ENCODE measurements around the gene WWC2.

The WWC2 gene

DNA sequence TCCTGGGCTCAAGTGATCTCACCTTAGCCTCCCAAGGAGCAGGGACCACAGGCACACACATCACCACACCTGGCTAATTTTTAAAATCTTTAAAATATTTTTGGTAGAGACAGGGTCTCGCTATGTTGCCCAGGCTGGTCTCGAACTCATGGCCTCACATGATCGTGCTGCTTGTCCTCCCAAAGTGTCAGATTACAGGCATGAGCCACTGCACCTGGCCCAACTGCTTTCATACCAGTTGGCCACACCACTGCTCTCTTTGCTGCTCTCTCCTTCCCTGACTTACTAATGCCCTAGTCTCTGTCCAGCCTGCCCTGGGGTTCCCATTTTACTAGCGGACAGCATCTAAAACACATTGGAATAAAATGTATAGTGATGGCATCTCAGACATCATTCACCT, 153.9 kb downstream of the WWC2 start:
- Histone ChIP-seq H3K4me1 (ENCODE audit: control insufficient read depth in 1 of 2, insufficient read depth in 2 of 2, low read length in 2 of 2) (peaks cover 0 to 4% of the 10 kb centered on the region in 2 donors), H3K27me3 (ENCODE audit: control insufficient read depth in 1 of 2, insufficient read depth in 2 of 2, low read length in 2 of 2) (no peaks in the 10 kb centered on the region), H3K4me3 (ENCODE audit: low read depth in 1 of 2, low read length in 2 of 2) (no peak overlapping the region), H3K9ac (ENCODE audit: low read depth in 1 of 2, low read length in 2 of 2) (no peak overlapping the region), H3K9me3 (ENCODE audit: control insufficient read depth in 1 of 2, low read length in 2 of 2) (no peaks in the 10 kb centered on the region), H3K27ac (ENCODE audit: low read depth, low read length) (no peak overlapping the region), H3K36me3 (ENCODE audit: control insufficient read depth in 1 of 2, insufficient read depth in 2 of 2, low read length in 2 of 2) (no peaks in the 10 kb centered on the region)

- Histone ChIP-seq H3K4me3 (ENCODE audit: low read depth in 1 of 2, low read length in 2 of 2) (no peak overlapping the region), H3K27me3 (ENCODE audit: control insufficient read depth in 1 of 2, insufficient read depth in 2 of 2, low read length in 2 of 2) (no peaks in the 10 kb centered on the region), H3K9me3 (ENCODE audit: control insufficient read depth in 1 of 2, low read length in 2 of 2) (no peaks in the 10 kb centered on the region), H3K4me1 (ENCODE audit: control insufficient read depth in 1 of 2, insufficient read depth in 2 of 2, low read length in 2 of 2) (peaks cover 0 to 4% of the 10 kb centered on the region in 2 donors), H3K36me3 (ENCODE audit: control insufficient read depth in 1 of 2, insufficient read depth in 2 of 2, low read length in 2 of 2) (no peaks in the 10 kb centered on the region), H3K27ac (ENCODE audit: low read depth, low read length) (no peak overlapping the region), H3K9ac (ENCODE audit: low read depth in 1 of 2, low read length in 2 of 2) (no peak overlapping the region)
Observed at GRCh38 chr4:183253451-183253850, 154.4 kb downstream of the WWC2 start.

GRCh38 chr4:183254162-183254561, 155.1 kb downstream of the WWC2 start:
- Histone ChIP-seq H3K36me3 (ENCODE audit: control insufficient read depth in 1 of 2, insufficient read depth in 2 of 2, low read length in 2 of 2) (no peaks in the 10 kb centered on the region), H3K27me3 (ENCODE audit: control insufficient read depth in 1 of 2, insufficient read depth in 2 of 2, low read length in 2 of 2) (no peaks in the 10 kb centered on the region), H3K27ac (ENCODE audit: low read depth, low read length) (no peak overlapping the region), H3K9ac (ENCODE audit: low read depth in 1 of 2, low read length in 2 of 2) (no peak overlapping the region), H3K9me3 (ENCODE audit: control insufficient read depth in 1 of 2, low read length in 2 of 2) (no peaks in the 10 kb centered on the region), H3K4me1 (ENCODE audit: control insufficient read depth in 1 of 2, insufficient read depth in 2 of 2, low read length in 2 of 2) (peaks cover 0 to 4% of the 10 kb centered on the region in 2 donors), H3K4me3 (ENCODE audit: low read depth in 1 of 2, low read length in 2 of 2) (no peak overlapping the region)

DNA sequence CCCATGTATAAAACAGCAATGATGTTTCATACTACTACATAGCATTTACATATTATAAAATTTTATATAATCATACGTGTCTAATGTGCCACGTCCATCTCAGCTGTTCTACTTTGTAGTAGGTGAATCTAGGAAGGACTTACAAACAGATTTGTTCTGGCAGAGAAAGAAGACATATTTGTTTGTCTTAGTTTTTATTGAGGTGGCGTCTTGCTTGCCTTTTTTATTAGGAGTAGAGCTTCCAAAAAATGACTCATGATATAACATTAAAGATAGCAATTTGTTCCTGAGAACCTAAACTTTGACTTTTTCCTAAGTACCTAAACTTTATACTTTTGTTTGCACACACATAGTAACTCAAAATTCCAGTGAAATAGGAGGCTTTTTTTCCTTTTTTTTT, 156.4 kb downstream of the WWC2 start:
- Histone ChIP-seq H3K9ac (ENCODE audit: low read depth in 1 of 2, low read length in 2 of 2) (no peak overlapping the region), H3K4me1 (ENCODE audit: control insufficient read depth in 1 of 2, insufficient read depth in 2 of 2, low read length in 2 of 2) (peaks cover 0 to 4% of the 10 kb centered on the region in 2 donors), H3K4me3 (ENCODE audit: low read depth in 1 of 2, low read length in 2 of 2) (no peak overlapping the region), H3K27me3 (ENCODE audit: control insufficient read depth in 1 of 2, insufficient read depth in 2 of 2, low read length in 2 of 2) (peaks cover 0 to 1% of the 10 kb centered on the region in 2 donors), H3K36me3 (ENCODE audit: control insufficient read depth in 1 of 2, insufficient read depth in 2 of 2, low read length in 2 of 2) (peaks cover 0 to 2% of the 10 kb centered on the region in 2 donors), H3K9me3 (ENCODE audit: control insufficient read depth in 1 of 2, low read length in 2 of 2) (no peaks in the 10 kb centered on the region), H3K27ac (ENCODE audit: low read depth, low read length) (no peak overlapping the region)

GRCh38 chr4:183256343-183256742, 157.3 kb downstream of the WWC2 start:
- Histone ChIP-seq H3K4me3 (ENCODE audit: low read depth in 1 of 2, low read length in 2 of 2) (no peak overlapping the region), H3K9ac (ENCODE audit: low read depth in 1 of 2, low read length in 2 of 2) (no peak overlapping the region), H3K36me3 (ENCODE audit: control insufficient read depth in 1 of 2, insufficient read depth in 2 of 2, low read length in 2 of 2) (peaks cover 0 to 7% of the 10 kb centered on the region in 2 donors), H3K9me3 (ENCODE audit: control insufficient read depth in 1 of 2, low read length in 2 of 2) (no peaks in the 10 kb centered on the region), H3K4me1 (ENCODE audit: control insufficient read depth in 1 of 2, insufficient read depth in 2 of 2, low read length in 2 of 2) (peaks cover 0 to 4% of the 10 kb centered on the region in 2 donors), H3K27me3 (ENCODE audit: control insufficient read depth in 1 of 2, insufficient read depth in 2 of 2, low read length in 2 of 2) (peaks cover 0 to 5% of the 10 kb centered on the region in 2 donors), H3K27ac (ENCODE audit: low read depth, low read length) (no peak overlapping the region)

GRCh38 chr4:183256756-183257385, 157.8 kb downstream of the WWC2 start:
- Histone ChIP-seq H3K36me3 (ENCODE audit: control insufficient read depth in 1 of 2, insufficient read depth in 2 of 2, low read length in 2 of 2) (peaks cover 0 to 7% of the 10 kb centered on the region in 2 donors), H3K9me3 (ENCODE audit: control insufficient read depth in 1 of 2, low read length in 2 of 2) (no peaks in the 10 kb centered on the region), H3K4me3 (ENCODE audit: low read depth in 1 of 2, low read length in 2 of 2) (no peak overlapping the region), H3K9ac (ENCODE audit: low read depth in 1 of 2, low read length in 2 of 2) (no peak overlapping the region), H3K27me3 (ENCODE audit: control insufficient read depth in 1 of 2, insufficient read depth in 2 of 2, low read length in 2 of 2) (peaks cover 0 to 5% of the 10 kb centered on the region in 2 donors), H3K4me1 (ENCODE audit: control insufficient read depth in 1 of 2, insufficient read depth in 2 of 2, low read length in 2 of 2) (peaks cover 0 to 4% of the 10 kb centered on the region in 2 donors), H3K27ac (ENCODE audit: low read depth, low read length) (no peak overlapping the region)

- peaks cover 5 to 13% of the 10 kb centered on the region in 2 donors for H3K4me1 ChIP-seq (ENCODE audit: control insufficient read depth in 1 of 2, insufficient read depth in 2 of 2, low read length in 2 of 2)
- H3K9me3 ChIP-seq (ENCODE audit: control insufficient read depth in 1 of 2, low read length in 2 of 2) = no peaks in the 10 kb centered on the region
- no peak overlapping the region for H3K27ac ChIP-seq (ENCODE audit: low read depth, low read length)
- peaks cover 0 to 5% of the 10 kb centered on the region in 2 donors for H3K27me3 ChIP-seq (ENCODE audit: control insufficient read depth in 1 of 2, insufficient read depth in 2 of 2, low read length in 2 of 2)
- no peak overlapping the region for H3K9ac ChIP-seq (ENCODE audit: low read depth in 1 of 2, low read length in 2 of 2)
- H3K4me3 ChIP-seq (ENCODE audit: low read depth in 1 of 2, low read length in 2 of 2) = no peak overlapping the region
- H3K36me3 ChIP-seq (ENCODE audit: control insufficient read depth in 1 of 2, insufficient read depth in 2 of 2, low read length in 2 of 2) = peaks cover 0 to 7% of the 10 kb centered on the region in 2 donors
Observed at GRCh38 chr4:183257808-183258207, 158.8 kb downstream of the WWC2 start.

DNA sequence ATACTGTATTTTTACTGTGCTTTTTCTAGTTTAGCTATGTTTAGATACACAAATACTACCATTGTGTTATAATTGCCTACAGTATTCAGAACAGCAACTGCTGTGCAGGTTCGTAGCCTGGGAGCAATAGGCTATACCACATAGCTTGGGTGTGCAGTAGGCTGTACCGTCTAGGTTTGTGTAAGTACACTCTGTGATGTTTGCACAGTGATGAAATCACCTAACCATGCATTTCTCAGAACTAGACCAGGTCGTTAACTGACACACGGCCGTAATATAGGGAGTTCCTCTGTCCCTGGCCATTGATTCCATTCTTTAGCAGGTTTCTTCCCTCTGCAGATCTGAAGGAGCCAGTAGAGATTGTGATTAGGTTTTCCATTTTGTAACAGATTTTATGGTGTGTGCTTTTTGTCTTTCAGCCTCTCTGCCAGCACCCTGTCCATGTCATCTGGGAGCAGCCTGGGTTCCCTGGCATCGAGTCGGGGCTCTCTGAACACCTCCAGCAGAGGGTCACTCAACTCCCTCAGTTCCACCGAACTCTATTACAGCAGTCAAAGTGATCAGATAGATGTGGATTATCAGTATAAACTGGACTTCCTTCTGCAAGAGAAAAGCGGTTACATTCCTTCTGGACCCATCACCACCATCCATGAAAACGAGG, 161.6 kb downstream of the WWC2 start:
- Histone ChIP-seq H3K9me3 (ENCODE audit: control insufficient read depth in 1 of 2, low read length in 2 of 2) (no peaks in the 10 kb centered on the region), H3K9ac (ENCODE audit: low read depth in 1 of 2, low read length in 2 of 2) (no peak overlapping the region), H3K27ac (ENCODE audit: low read depth, low read length) (no peak overlapping the region)

GRCh38 chr4:183261953-183262775, 163.1 kb downstream of the WWC2 start:
- H3K36me3 ChIP-seq (ENCODE audit: control insufficient read depth in 1 of 2, insufficient read depth in 2 of 2, low read length in 2 of 2) = peaks cover 0 to 7% of the 10 kb centered on the region in 2 donors
- H3K4me3 ChIP-seq (ENCODE audit: low read depth in 1 of 2, low read length in 2 of 2) = peak overlapping the region in 1 of 2 donors; percentile 22
- no peaks in the 10 kb centered on the region for H3K9me3 ChIP-seq (ENCODE audit: control insufficient read depth in 1 of 2, low read length in 2 of 2)
- peak overlapping the region in 1 of 2 donors; percentile 12 for H3K9ac ChIP-seq (ENCODE audit: low read depth in 1 of 2, low read length in 2 of 2)
- H3K27ac ChIP-seq (ENCODE audit: low read depth, low read length) = no peak overlapping the region
- H3K4me1 ChIP-seq (ENCODE audit: control insufficient read depth in 1 of 2, insufficient read depth in 2 of 2, low read length in 2 of 2) = peaks cover 5 to 10% of the 10 kb centered on the region in 2 donors
- H3K27me3 ChIP-seq (ENCODE audit: control insufficient read depth in 1 of 2, insufficient read depth in 2 of 2, low read length in 2 of 2) = peaks cover 0 to 5% of the 10 kb centered on the region in 2 donors

More for the DNA sequence above, 161.6 kb downstream of the WWC2 start:
- Histone ChIP-seq H3K4me3 (ENCODE audit: low read depth in 1 of 2, low read length in 2 of 2) (no peak overlapping the region), H3K4me1 (ENCODE audit: control insufficient read depth in 1 of 2, insufficient read depth in 2 of 2, low read length in 2 of 2) (peaks cover 5 to 10% of the 10 kb centered on the region in 2 donors), H3K27me3 (ENCODE audit: control insufficient read depth in 1 of 2, insufficient read depth in 2 of 2, low read length in 2 of 2) (peaks cover 0 to 5% of the 10 kb centered on the region in 2 donors), H3K36me3 (ENCODE audit: control insufficient read depth in 1 of 2, insufficient read depth in 2 of 2, low read length in 2 of 2) (peaks cover 0 to 7% of the 10 kb centered on the region in 2 donors)

- H3K27ac ChIP-seq (ENCODE audit: low read depth, low read length) = no peak overlapping the region
- H3K9ac ChIP-seq (ENCODE audit: low read depth in 1 of 2, low read length in 2 of 2) = peak overlapping the region in 1 of 2 donors; percentile 12
- H3K4me1 ChIP-seq (ENCODE audit: control insufficient read depth in 1 of 2, insufficient read depth in 2 of 2, low read length in 2 of 2) = peaks cover 5 to 10% of the 10 kb centered on the region in 2 donors
- H3K9me3 ChIP-seq (ENCODE audit: control insufficient read depth in 1 of 2, low read length in 2 of 2) = no peaks in the 10 kb centered on the region
- peaks cover 0 to 5% of the 10 kb centered on the region in 2 donors for H3K27me3 ChIP-seq (ENCODE audit: control insufficient read depth in 1 of 2, insufficient read depth in 2 of 2, low read length in 2 of 2)
- peaks cover 0 to 7% of the 10 kb centered on the region in 2 donors for H3K36me3 ChIP-seq (ENCODE audit: control insufficient read depth in 1 of 2, insufficient read depth in 2 of 2, low read length in 2 of 2)
- H3K4me3 ChIP-seq (ENCODE audit: low read depth in 1 of 2, low read length in 2 of 2) = peak overlapping the region in 1 of 2 donors; percentile 22
Observed at GRCh38 chr4:183262776-183263100, 163.7 kb downstream of the WWC2 start.

All from duodenal mucosa (tissue), 2 donors.